ENCODE measurements around the gene CR2.
"Not testable (repeated sequence)": the region's sequence is repeated elsewhere in the genome, so short reads cannot be mapped to it uniquely, and the experiment has no call there.

DNA sequence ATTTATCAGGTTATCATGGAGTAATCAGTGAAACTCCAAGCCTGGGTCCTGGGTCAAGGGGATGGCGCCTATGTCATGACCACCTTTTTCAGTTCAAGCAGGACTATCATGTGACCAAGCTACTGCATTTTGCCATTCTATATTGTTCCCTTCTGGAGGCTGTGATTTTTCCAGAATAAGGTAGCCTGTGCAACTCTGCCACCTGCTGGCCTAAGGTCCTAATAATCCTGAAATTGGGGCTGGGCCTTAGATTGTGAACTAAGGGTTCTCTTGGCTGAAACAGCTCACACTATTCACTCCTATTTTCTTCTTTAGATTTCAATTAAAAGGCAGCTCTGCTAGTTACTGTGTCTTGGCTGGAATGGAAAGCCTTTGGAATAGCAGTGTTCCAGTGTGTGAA, 74.3 kb downstream of the CR2 start:
- TF ChIP-seq, protein P1, sequence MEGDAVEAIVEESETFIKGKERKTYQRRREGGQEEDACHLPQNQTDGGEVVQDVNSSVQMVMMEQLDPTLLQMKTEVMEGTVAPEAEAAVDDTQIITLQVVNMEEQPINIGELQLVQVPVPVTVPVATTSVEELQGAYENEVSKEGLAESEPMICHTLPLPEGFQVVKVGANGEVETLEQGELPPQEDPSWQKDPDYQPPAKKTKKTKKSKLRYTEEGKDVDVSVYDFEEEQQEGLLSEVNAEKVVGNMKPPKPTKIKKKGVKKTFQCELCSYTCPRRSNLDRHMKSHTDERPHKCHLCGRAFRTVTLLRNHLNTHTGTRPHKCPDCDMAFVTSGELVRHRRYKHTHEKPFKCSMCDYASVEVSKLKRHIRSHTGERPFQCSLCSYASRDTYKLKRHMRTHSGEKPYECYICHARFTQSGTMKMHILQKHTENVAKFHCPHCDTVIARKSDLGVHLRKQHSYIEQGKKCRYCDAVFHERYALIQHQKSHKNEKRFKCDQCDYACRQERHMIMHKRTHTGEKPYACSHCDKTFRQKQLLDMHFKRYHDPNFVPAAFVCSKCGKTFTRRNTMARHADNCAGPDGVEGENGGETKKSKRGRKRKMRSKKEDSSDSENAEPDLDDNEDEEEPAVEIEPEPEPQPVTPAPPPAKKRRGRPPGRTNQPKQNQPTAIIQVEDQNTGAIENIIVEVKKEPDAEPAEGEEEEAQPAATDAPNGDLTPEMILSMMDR (IDR thresholded peaks at IDR 0.05): not testable (repeated sequence)
- TF ChIP-seq EZH2phosphoT487 (IDR thresholded peaks at IDR 0.05): not testable (repeated sequence)
